Chondrocyte (in vitro differentiated cells): ENCODE measurements around the gene RUVBL2. TPM values are rescaled to one million over a fixed set of nuclear protein-coding genes. Genes with fewer than 3 reads are reported as not detected.

Source experiments
- DNase-seq: peaks from one replicate; pipeline ENCODE4 v3.0.0; 2021; ENCODE audit warnings: mixed read lengths, low spot score
- H3K27ac Mint-ChIP-seq: one replicate; pipeline ENCODE4 v1.8.0; 2021; ENCODE audit warnings: mild to moderate bottlenecking, moderate library complexity, mixed read lengths; ENCODE audit not compliant: unreplicated experiment
- H3K27me3 Mint-ChIP-seq: 2 replicates; pipeline ENCODE4 v1.8.0; 2021; ENCODE audit warnings: low read depth, mixed read lengths
- H3K36me3 Mint-ChIP-seq: 2 replicates; pipeline ENCODE4 v1.8.0; 2021; ENCODE audit warnings: low read depth, mixed read lengths
- H3K4me1 Mint-ChIP-seq: 2 replicates; pipeline ENCODE4 v1.8.0; 2021; ENCODE audit warnings: low read depth, mild to moderate bottlenecking, mixed read lengths
- H3K4me3 Mint-ChIP-seq: one replicate; pipeline ENCODE4 v1.8.0; 2021; ENCODE audit warnings: mild to moderate bottlenecking, moderate library complexity, mixed read lengths; ENCODE audit not compliant: unreplicated experiment
- H3K9me3 Mint-ChIP-seq: 2 replicates; pipeline ENCODE4 v1.8.0; 2021; ENCODE audit warnings: low read depth, mixed read lengths
- total RNA-seq: library from RNA; stranded (reverse); gene quantifications from 3 replicates; pipeline ENCODE4 v1.2.1, GENCODE V29; 2021
- TF ChIP-seq, protein P1 (sequence below): fragments of 200-600 bp; sonication (generic); IDR thresholded peaks from 2 replicates; pipeline ENCODE4 v1.5.0; 2021; ENCODE audit warnings: antibody characterized with exemption, mild to moderate bottlenecking, moderate library complexity

The RUVBL2 gene
- total RNA-seq, 1 donor from 2014 or later = 45.3 TPM

DNA sequence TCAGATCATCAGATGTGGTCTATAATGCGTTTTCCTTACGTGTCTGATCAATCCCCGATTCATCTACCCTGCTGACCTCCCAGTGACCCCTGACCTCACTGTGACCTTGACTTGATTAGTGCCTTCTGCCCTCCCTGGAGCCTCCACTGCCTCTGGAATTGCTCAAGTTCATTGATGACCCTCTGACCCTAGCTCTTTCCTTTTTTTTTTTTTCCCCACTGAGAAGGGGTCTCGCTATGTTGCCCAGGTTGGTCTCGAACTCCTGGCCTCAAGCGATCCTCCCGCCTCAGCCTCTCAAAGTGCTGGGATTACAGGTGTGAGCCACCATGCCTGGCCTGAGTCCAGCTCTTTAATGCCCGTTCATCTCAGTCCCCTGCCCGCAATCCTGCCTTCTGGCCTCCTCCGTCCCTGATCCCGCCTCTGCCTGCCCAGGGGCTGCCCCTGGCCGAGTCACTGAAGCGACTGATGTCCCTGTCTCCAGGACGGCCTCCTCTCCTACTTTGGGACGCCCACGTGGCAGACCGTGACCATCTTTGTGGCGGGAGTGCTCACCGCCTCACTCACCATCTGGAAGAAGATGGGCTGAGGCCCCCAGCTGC lies 32.5 kb upstream of the RUVBL2 start:
- Mint-ChIP-seq H3K36me3 (peaks cover 17% of the 10 kb centered on the region), H3K9me3 (no peaks in the 10 kb centered on the region), H3K27ac (peak overlapping the region; percentile 96), H3K4me3 (no peak overlapping the region), H3K4me1 (peaks cover 47% of the 10 kb centered on the region), H3K27me3 (no peaks in the 10 kb centered on the region)
- TF ChIP-seq, protein P1, sequence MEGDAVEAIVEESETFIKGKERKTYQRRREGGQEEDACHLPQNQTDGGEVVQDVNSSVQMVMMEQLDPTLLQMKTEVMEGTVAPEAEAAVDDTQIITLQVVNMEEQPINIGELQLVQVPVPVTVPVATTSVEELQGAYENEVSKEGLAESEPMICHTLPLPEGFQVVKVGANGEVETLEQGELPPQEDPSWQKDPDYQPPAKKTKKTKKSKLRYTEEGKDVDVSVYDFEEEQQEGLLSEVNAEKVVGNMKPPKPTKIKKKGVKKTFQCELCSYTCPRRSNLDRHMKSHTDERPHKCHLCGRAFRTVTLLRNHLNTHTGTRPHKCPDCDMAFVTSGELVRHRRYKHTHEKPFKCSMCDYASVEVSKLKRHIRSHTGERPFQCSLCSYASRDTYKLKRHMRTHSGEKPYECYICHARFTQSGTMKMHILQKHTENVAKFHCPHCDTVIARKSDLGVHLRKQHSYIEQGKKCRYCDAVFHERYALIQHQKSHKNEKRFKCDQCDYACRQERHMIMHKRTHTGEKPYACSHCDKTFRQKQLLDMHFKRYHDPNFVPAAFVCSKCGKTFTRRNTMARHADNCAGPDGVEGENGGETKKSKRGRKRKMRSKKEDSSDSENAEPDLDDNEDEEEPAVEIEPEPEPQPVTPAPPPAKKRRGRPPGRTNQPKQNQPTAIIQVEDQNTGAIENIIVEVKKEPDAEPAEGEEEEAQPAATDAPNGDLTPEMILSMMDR = no peak
- DNase-seq = peak; percentile 87

DNA sequence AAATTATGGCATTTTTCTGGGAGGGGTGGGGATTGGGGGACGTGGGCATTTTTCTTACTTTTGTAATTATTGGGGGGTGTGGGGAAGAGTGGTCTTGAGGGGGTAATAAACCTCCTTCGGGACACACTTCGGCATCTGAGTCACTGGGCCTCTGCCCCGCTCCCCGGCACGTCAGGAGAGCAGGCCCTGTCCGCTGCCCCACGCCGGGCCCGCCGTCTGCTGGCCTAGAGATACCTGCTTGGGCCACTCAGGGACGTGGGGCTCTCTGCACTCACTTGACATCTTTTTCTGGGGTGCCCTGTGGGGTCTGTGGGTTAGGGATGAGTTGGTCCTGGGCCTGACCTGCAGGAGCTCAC lies 32.0 kb upstream of the RUVBL2 start:
- Mint-ChIP-seq H3K4me1 (peaks cover 49% of the 10 kb centered on the region), H3K27me3 (no peaks in the 10 kb centered on the region), H3K4me3 (no peak overlapping the region), H3K36me3 (peaks cover 20% of the 10 kb centered on the region), H3K27ac (peak overlapping the region; percentile 96), H3K9me3 (no peaks in the 10 kb centered on the region)
- DNase-seq = no peak
- TF ChIP-seq, protein P1 = no peak

DNA sequence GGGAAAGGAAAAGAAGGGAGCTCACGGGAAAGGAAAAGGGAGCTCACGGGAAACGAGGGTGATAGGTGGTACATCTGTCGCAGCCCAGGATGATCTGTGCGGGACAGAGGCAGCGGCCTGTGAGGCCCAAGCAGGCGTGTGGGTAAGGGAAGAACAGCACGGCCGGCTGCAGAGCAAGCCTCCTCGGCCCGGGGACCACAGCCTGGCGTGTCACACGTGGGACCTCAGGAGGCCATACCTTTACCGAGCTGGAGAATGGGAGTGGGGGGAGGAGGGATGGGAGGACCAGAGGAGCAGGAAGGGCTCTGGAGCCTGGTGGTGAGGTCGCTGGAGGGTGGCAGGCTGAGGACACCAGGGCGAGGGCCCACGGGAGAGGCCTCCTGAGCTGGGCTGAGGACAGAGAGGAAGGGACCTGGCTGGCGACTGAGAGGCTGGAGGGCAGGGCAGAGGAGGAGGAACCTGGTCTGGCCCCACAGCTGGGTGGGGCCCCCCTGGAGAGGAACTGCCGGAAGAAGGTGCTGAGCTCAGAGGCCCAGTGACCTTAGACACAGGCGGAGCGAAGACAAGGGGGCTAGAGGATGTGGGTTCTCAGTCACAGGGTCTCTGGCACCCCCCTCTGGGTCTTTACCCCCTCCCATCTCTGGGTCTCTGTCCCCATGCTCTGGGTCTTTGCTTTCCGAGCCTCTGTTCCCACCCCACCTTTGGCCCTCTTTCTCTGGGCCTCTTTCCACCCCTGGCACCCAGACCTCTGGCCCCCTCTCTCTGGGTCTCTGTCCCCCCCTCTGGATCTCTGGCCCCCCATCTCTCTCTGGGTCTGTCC lies 31.4 kb upstream of the RUVBL2 start:
- Mint-ChIP-seq H3K36me3 (peaks cover 21% of the 10 kb centered on the region), H3K27me3 (no peaks in the 10 kb centered on the region), H3K9me3 (no peaks in the 10 kb centered on the region), H3K27ac (peak overlapping the region; percentile 96), H3K4me1 (peaks cover 51% of the 10 kb centered on the region), H3K4me3 (no peak overlapping the region)
- TF ChIP-seq, protein P1 = no peak
- no peak for DNase-seq

DNA sequence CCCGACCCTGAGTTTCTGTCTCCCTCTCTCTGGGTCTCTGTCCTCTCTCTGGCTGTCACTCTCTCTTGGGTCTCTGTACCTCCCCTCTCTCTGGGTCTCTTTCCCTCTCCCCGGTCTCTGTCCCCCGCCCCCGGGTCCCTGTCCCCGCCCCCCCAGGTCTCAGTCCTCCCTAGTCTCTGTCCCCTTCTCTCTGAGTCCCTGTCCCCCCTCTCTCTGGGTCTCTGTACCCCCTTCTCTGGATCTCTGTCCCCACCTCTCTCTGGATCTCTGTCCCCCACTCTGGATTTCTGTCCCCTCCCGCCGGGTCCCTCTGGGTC lies 30.9 kb upstream of the RUVBL2 start:
- no peak overlapping the region for H3K4me3 Mint-ChIP-seq

More for the DNA sequence above, 30.9 kb upstream of the RUVBL2 start:
- Mint-ChIP-seq H3K4me1 (peaks cover 57% of the 10 kb centered on the region), H3K9me3 (no peaks in the 10 kb centered on the region), H3K27me3 (no peaks in the 10 kb centered on the region), H3K27ac (peak overlapping the region; percentile 96), H3K36me3 (peaks cover 19% of the 10 kb centered on the region)
- DNase-seq = no peak
- TF ChIP-seq, protein P1 = no peak
